ENCODE data around the gene NDUFAF4.
A peak's percentile ranks its signal among the peaks of the same experiment; 100 is the strongest.

Gene NDUFAF4

GRCh38 chr6:96911171-96911570 is 13.5 kb upstream of the NDUFAF4 start:
- Mint-ChIP-seq H3K27me3 (ENCODE audit: low read depth) (peaks cover 13% of the 10 kb centered on the region), H3K27ac (no peak overlapping the region)

DNA sequence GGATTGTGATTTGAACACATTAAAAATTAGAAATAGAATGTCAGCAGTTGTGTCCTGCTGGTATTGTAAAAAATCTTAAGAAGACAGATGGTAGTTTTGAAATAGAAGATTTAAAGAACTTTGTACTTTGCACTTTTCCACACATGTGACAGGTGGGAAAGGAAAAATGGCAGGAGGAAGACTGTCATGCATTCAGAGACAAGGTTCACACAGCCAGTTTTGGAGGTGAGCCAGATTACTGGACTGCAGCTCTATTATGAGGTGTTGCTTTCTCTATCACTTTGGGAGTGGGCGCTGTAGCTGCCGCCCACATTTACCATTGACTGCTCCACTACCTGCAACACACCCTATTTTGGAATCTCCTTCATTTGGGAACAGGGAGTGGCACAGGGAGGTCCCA is 12.1 kb upstream of the NDUFAF4 start:
- Mint-ChIP-seq H3K4me1 (no peaks in the 10 kb centered on the region), H3K27ac (no peak overlapping the region), H3K4me3 (no peak overlapping the region), H3K36me3 (ENCODE audit: low read depth) (no peaks in the 10 kb centered on the region), H3K27me3 (ENCODE audit: low read depth) (peaks cover 18% of the 10 kb centered on the region), H3K9me3 (peaks cover 2% of the 10 kb centered on the region)
- no peak for TF ChIP-seq CTCF (IDR thresholded peaks at IDR 0.05; ENCODE audit: unreplicated experiment in 3 of 3)

More at GRCh38 chr6:96911171-96911570, 13.5 kb upstream of the NDUFAF4 start:
- H3K4me1 Mint-ChIP-seq: no peaks in the 10 kb centered on the region
- TF ChIP-seq CTCF (IDR thresholded peaks at IDR 0.05; ENCODE audit: unreplicated experiment in 3 of 3): no peak
- H3K4me3 Mint-ChIP-seq: no peak overlapping the region
- no peaks in the 10 kb centered on the region for H3K36me3 Mint-ChIP-seq (ENCODE audit: low read depth)
- peaks cover 2% of the 10 kb centered on the region for H3K9me3 Mint-ChIP-seq

DNA sequence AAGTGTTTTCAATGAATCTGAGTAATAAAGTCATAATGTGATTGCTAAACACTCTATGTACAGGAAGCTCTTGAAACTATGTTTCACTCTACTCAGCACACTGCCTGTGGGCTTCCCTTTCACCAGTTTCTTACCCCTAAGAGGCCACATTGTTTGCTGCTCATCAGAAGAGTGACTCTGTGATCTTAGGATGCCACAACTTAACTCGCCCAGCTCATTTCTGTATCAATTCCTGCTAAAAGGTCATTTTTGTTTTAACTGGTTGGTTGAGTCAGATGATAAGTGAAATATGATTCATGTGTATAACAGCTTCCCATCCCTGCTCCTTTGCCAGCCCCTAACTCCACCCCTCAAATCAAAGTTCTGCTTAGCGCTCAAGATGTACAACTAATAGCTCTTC is 9.8 kb upstream of the NDUFAF4 start:
- no peak for TF ChIP-seq CTCF (IDR thresholded peaks at IDR 0.05; ENCODE audit: unreplicated experiment in 3 of 3)
- Mint-ChIP-seq H3K36me3 (ENCODE audit: low read depth) (no peaks in the 10 kb centered on the region), H3K27ac (no peak overlapping the region), H3K9me3 (no peaks in the 10 kb centered on the region), H3K27me3 (ENCODE audit: low read depth) (peaks cover 22% of the 10 kb centered on the region), H3K4me3 (no peak overlapping the region), H3K4me1 (no peaks in the 10 kb centered on the region)

- Mint-ChIP-seq H3K4me3 (no peak overlapping the region), H3K9me3 (no peaks in the 10 kb centered on the region), H3K36me3 (ENCODE audit: low read depth) (peaks cover 2% of the 10 kb centered on the region), H3K27me3 (ENCODE audit: low read depth) (peaks cover 5% of the 10 kb centered on the region), H3K4me1 (peaks cover 25% of the 10 kb centered on the region), H3K27ac (no peak overlapping the region)
- no peak for TF ChIP-seq CTCF (IDR thresholded peaks at IDR 0.05; ENCODE audit: unreplicated experiment in 3 of 3)
These were observed 3.2 kb upstream of the NDUFAF4 start for GRCh38 chr6:96900873-96901272.

- Mint-ChIP-seq H3K36me3 (ENCODE audit: low read depth) (peaks cover 9% of the 10 kb centered on the region), H3K4me3 (peak overlapping the region; percentile 31 to 89 (median 50)), H3K27ac (peak overlapping the region; percentile 80 to 97 (median 93)), H3K9me3 (no peaks in the 10 kb centered on the region), H3K27me3 (ENCODE audit: low read depth) (peaks cover 4% of the 10 kb centered on the region), H3K4me1 (peaks cover 30% of the 10 kb centered on the region)
- no peak for TF ChIP-seq CTCF (IDR thresholded peaks at IDR 0.05; ENCODE audit: unreplicated experiment in 3 of 3)
These were observed 1.8 kb upstream of the NDUFAF4 start for GRCh38 chr6:96899451-96899998.

GRCh38 chr6:96899019-96899418 is 1.3 kb upstream of the NDUFAF4 start:
- Mint-ChIP-seq H3K9me3 (no peaks in the 10 kb centered on the region), H3K27me3 (ENCODE audit: low read depth) (peaks cover 4% of the 10 kb centered on the region), H3K4me1 (peaks cover 30% of the 10 kb centered on the region), H3K36me3 (ENCODE audit: low read depth) (peaks cover 12% of the 10 kb centered on the region), H3K4me3 (peak overlapping the region; percentile 50 to 91 (median 89)), H3K27ac (peak overlapping the region; percentile 80 to 97 (median 93))
- peak; percentile 59 to 75 (median 61) for TF ChIP-seq CTCF (IDR thresholded peaks at IDR 0.05; ENCODE audit: unreplicated experiment in 3 of 3)

All from nephron (organoid).